HuH-7.5 (cell line): Measurements from ENCODE around the gene RNF141.

Experiments
- DNase-seq: peaks from one replicate; pipeline ENCODE4 v3.0.0; 2011; ENCODE audit warnings: low spot score

Gene RNF141

GRCh38 chr11:10522276-10522675 lies 18.7 kb downstream of the RNF141 start:
- DNase-seq: no peak

- no peak for DNase-seq
Measured at GRCh38 chr11:10520562-10520961, 20.4 kb downstream of the RNF141 start.

GRCh38 chr11:10519630-10520029 lies 21.4 kb downstream of the RNF141 start:
- no peak for DNase-seq

GRCh38 chr11:10518891-10519290 lies 22.1 kb downstream of the RNF141 start:
- DNase-seq: no peak

GRCh38 chr11:10518123-10518522 lies 22.9 kb downstream of the RNF141 start:
- no peak for DNase-seq

GRCh38 chr11:10515418-10515817 lies 25.6 kb downstream of the RNF141 start:
- no peak for DNase-seq

GRCh38 chr11:10514709-10515108 lies 26.3 kb downstream of the RNF141 start:
- DNase-seq: no peak

- no peak for DNase-seq
Measured at GRCh38 chr11:10514202-10514601, 26.8 kb downstream of the RNF141 start.

- DNase-seq: no peak
Measured at GRCh38 chr11:10511181-10511621, 29.8 kb downstream of the RNF141 start.

- no peak for DNase-seq
Measured at GRCh38 chr11:10506008-10506370, 35.0 kb downstream of the RNF141 start.

- DNase-seq: no peak
Measured at GRCh38 chr11:10505278-10506007, 35.5 kb downstream of the RNF141 start.

- DNase-seq: no peak
Measured at GRCh38 chr11:10504490-10504889, 36.5 kb downstream of the RNF141 start.

- DNase-seq: no peak
Measured at GRCh38 chr11:10503777-10504480, 37.1 kb downstream of the RNF141 start.

- DNase-seq: no peak
Measured at GRCh38 chr11:10503221-10503620, 37.8 kb downstream of the RNF141 start.

- DNase-seq: no peak
Measured at GRCh38 chr11:10502770-10503169, 38.2 kb downstream of the RNF141 start.

GRCh38 chr11:10502065-10502680 lies 38.8 kb downstream of the RNF141 start:
- no peak for DNase-seq

- DNase-seq: no peak
Measured at GRCh38 chr11:10500757-10501684, 40.0 kb downstream of the RNF141 start.

- no peak for DNase-seq
Measured at GRCh38 chr11:10499874-10500601, 40.9 kb downstream of the RNF141 start.

- no peak for DNase-seq
Measured at GRCh38 chr11:10499452-10499851, 41.5 kb downstream of the RNF141 start.

GRCh38 chr11:10498426-10499250 lies 42.3 kb downstream of the RNF141 start:
- no peak for DNase-seq

GRCh38 chr11:10498022-10498400 lies 43.0 kb downstream of the RNF141 start:
- DNase-seq: no peak
